Esophagus squamous epithelium (tissue), 5 donors: Measurements from ENCODE around the gene SETD2. TPM values are rescaled to one million over a fixed set of nuclear protein-coding genes. Genes with fewer than 3 reads are reported as not detected.

Experiments
- DNase-seq: peaks from one replicate; lab custom pipeline; 2025; lab: John Stamatoyannopoulos, UW
- H3K27ac ChIP-seq, 4 donors: fragments of 200-600 bp; sonication (generic); one replicate each; pipeline ENCODE4 v1.5.1; 2016 to 2019; ENCODE audit warnings: mild to moderate bottlenecking in 1 of 4
- H3K27me3 ChIP-seq, 4 donors: fragments of 200-600 bp; sonication (generic); 1 replicate in 3 of 4; 2 replicates in 1 of 4; pipeline versions ENCODE4 v1.5.1 to v1.6.0; 2017 to 2021; ENCODE audit warnings: antibody characterized with exemption in 1 of 4
- H3K36me3 ChIP-seq, 3 donors: fragments of 200-600 bp; sonication (generic); one replicate each; pipeline ENCODE4 v1.5.1; 2016 to 2019
- H3K4me1 ChIP-seq, 3 donors: fragments of 200-600 bp; sonication (generic); one replicate each; pipeline ENCODE4 v1.5.1; 2017 to 2019
- H3K4me3 ChIP-seq, 4 donors: fragments of 200-600 bp; sonication (generic); 1 replicate in 3 of 4; 2 replicates in 1 of 4; pipeline ENCODE4 v1.5.1; 2016 to 2019; ENCODE audit warnings: mild to moderate bottlenecking in 2 of 4, moderate library complexity in 1 of 4
- H3K9me3 ChIP-seq, 3 donors: fragments of 200-600 bp; sonication (generic); one replicate each; pipeline ENCODE4 v1.5.1; 2016 to 2019
- POLR2A ChIP-seq, 4 donors: fragments of 450-650 bp; IDR thresholded peaks; one replicate each; pipeline ENCODE4 v1.6.1; 2017; ENCODE audit warnings: antibody characterized with exemption in 4 of 4, mild to moderate bottlenecking in 4 of 4, moderate library complexity in 3 of 4
- WGBS, 2 donors: methylation state at CpG; one replicate each; pipeline ENCODE4 v1.1.5; 2018; 5-methylcytosine and 5-hydroxymethylcytosine counted together
- intact Hi-C: fragments of 100-400 bp; cut with DNase I; formaldehyde crosslinking; loops from one replicate; pipeline ENCODE4 v1.15.0; 2022
- total RNA-seq, 4 donors: library from RNA; depleted of rRNA; stranded (reverse); fragments of >200 nt; gene quantifications; one replicate each; pipeline ENCODE4 v1.1.0, GENCODE V29; 2016
- TF ChIP-seq, protein P1 (sequence below), 6 experiments: fragments of 450-650 bp in 4 of 6; fragments of 200-600 bp in 2 of 6; sonication (generic) in 2 of 6; IDR thresholded peaks; one replicate each; pipeline ENCODE4 v1.5.1; 2016 to 2019; ENCODE audit warnings: antibody characterized with exemption in 6 of 6, mild to moderate bottlenecking in 4 of 6, moderate library complexity in 4 of 6
- donor health status: DM: yes; HTN: yes; CAD: no.

Gene SETD2
- total RNA-seq, 4 donors from 2014 or later, result 24.3 to 59.5 (median 30.1) TPM

DNA sequence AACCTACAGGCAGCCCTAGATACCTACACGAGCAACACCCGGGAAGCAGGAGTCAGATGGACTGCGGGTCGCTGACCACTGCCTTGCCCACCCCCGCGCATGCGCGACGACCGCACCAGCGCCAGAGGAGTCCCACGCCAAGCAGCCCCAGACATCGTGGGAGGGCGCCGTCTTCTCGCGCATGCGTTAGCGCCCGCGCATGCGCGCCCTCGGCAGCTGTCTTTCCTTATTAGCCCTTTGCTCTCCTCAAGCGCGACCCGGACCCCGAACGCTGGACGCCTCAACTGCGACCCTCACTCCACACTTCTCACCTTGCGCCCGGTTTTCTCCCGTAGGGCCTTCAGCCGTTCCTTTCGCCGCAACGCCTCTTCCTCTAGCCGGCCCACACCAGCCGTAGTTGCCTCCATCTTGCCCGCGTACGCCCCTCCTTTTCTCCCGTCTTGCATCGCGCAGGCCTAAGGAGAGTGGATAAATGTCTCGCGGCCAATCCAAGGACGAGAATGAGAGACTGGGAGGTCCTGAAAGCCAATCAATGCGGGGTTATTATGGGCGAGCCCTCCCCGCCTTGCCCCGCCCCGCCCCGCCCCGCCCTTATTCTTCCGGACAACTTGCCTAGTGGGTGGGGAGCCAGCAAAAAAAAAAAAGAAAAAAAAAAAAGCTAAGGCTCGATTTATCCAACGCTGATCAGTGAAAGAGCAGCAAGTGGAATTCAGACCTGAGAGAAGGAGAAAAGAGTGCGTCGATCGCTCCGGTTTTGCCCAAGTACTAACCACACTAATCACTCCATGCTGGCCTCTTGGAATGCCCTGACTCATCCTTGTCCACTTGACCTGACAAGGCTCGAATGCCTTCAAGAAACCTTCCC lies 187.4 kb downstream of the SETD2 start, which contains the start of gene CCDC12:
TSS of gene CCDC12 (minus strand) at position 420 of the 865 bp plus-strand sequence. CDS start at position 407, 13 bp downstream.
- peaks cover 0 to 2% (median 0%) of the 10 kb centered on the region in 3 donors for H3K36me3 ChIP-seq
- 1% methylated on average over 45 to 63 of the region's 64 CpGs for WGBS, 2 donors
- H3K27me3 ChIP-seq, result no peaks in the 10 kb centered on the region
- intact Hi-C loops, result loop anchor here (5.0 kb wide), 1 partner anchor 39 kb away; no protein-coding TSS in a partner anchor
- H3K27ac ChIP-seq, result peak within 1 kb of the TSS; percentile 91 to 99 (median 97)
- H3K4me1 ChIP-seq, result peaks cover 24 to 86% (median 57%) of the 10 kb centered on the region in 3 donors
- TF ChIP-seq, protein P1, sequence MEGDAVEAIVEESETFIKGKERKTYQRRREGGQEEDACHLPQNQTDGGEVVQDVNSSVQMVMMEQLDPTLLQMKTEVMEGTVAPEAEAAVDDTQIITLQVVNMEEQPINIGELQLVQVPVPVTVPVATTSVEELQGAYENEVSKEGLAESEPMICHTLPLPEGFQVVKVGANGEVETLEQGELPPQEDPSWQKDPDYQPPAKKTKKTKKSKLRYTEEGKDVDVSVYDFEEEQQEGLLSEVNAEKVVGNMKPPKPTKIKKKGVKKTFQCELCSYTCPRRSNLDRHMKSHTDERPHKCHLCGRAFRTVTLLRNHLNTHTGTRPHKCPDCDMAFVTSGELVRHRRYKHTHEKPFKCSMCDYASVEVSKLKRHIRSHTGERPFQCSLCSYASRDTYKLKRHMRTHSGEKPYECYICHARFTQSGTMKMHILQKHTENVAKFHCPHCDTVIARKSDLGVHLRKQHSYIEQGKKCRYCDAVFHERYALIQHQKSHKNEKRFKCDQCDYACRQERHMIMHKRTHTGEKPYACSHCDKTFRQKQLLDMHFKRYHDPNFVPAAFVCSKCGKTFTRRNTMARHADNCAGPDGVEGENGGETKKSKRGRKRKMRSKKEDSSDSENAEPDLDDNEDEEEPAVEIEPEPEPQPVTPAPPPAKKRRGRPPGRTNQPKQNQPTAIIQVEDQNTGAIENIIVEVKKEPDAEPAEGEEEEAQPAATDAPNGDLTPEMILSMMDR (IDR thresholded peaks at IDR 0.05), result peak in 1 of 6 experiments; percentile 31
- TF ChIP-seq POLR2A (IDR thresholded peaks at IDR 0.05), result peak in 3 of 4 donors; percentile 50 to 85 (median 71)
- no peaks in the 10 kb centered on the region for H3K9me3 ChIP-seq
- peak within 1 kb of the TSS; percentile 45 to 83 (median 74) for H3K4me3 ChIP-seq
- peak; percentile 92 for DNase-seq

DNA sequence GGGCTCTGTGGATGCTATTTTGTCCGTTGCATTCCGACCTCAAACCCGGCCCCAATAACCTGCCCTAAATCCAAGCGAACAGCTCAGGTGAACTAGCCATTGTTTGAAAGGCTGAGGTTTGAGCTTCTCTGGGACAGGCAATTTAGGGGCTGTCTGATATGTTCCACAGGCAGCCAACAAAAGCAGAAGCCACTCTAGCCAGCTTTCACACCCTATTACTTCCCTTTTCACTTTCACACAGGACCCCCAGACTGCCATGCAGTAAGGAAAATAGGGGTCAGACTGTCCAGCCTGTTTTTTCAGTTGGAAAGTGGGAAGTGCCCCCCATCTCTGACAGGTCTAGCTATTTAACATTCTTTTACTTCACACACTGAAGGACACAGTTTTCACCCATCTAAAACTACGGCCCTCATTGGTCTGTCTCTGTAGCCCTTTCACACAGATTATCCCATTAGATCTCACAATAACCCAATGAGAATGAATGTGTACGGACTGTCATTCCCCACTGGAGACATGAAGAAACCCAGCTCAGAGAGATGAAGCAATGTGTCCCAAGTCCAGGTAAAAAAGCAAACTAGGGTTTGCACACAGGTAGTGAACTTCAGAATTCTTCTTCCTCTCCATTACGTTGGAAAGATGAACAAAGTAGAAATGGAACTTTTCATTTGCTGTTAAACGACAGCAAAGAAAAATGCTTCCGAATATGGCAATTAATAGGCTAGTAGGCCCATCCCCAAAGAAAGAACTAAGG lies 189.3 kb downstream of the SETD2 start:
- 57 to 79% methylated on average over 9 of the region's 9 CpGs for WGBS, 2 donors

DNA sequence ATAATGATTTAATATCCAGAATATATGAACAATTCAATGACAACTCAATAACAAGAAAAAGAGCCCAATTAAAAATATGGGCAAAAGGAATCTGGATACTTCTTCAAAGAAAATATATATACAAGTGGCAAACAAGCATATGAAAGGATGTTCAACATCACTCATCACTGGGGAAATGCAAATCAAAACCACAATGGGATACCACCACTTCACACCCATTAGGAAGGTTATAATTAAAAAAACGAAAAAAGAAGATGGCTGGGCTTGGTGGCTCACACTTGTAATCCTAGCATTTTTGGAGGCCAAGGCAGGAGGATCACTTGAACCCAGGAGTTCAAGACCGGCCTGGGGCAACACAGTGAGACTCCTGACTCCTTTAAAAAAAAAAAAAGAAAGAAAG lies 191.5 kb downstream of the SETD2 start:
- TF ChIP-seq, protein P1 (IDR thresholded peaks at IDR 0.05), result no peak
- no peak for TF ChIP-seq POLR2A (IDR thresholded peaks at IDR 0.05)
- WGBS, 2 donors, result 76 to 92% methylated on average over 2 of the region's 2 CpGs
- Histone ChIP-seq H3K27ac (no peak overlapping the region), H3K27me3 (no peaks in the 10 kb centered on the region), H3K36me3 (peaks cover 0 to 37% (median 0%) of the 10 kb centered on the region in 3 donors), H3K4me3 (no peak overlapping the region), H3K4me1 (peaks cover 38 to 91% (median 51%) of the 10 kb centered on the region in 3 donors), H3K9me3 (no peaks in the 10 kb centered on the region)
- intact Hi-C loops, result no loop called here
- DNase-seq, result no peak

More for the DNA sequence above, 189.3 kb downstream of the SETD2 start:
- H3K4me1 ChIP-seq, result peaks cover 30 to 89% (median 56%) of the 10 kb centered on the region in 3 donors
- H3K27ac ChIP-seq, result peak overlapping the region in 3 of 4 donors; percentile 97 to 99 (median 97)
- H3K4me3 ChIP-seq, result peak overlapping the region in 2 of 4 donors; percentile 4 to 64
- H3K9me3 ChIP-seq, result no peaks in the 10 kb centered on the region
- H3K36me3 ChIP-seq, result peaks cover 0 to 17% (median 0%) of the 10 kb centered on the region in 3 donors
- intact Hi-C loops, result loop anchor here (5.0 kb wide), 1 partner anchor 37 kb away; no protein-coding TSS in a partner anchor
- DNase-seq, result no peak
- no peak for TF ChIP-seq POLR2A (IDR thresholded peaks at IDR 0.05)
- TF ChIP-seq, protein P1 (IDR thresholded peaks at IDR 0.05), result no peak
- H3K27me3 ChIP-seq, result no peaks in the 10 kb centered on the region

- peak overlapping the region in 3 of 4 donors; percentile 16 to 58 (median 51) for H3K27ac ChIP-seq
- H3K36me3 ChIP-seq, result peaks cover 0 to 37% (median 0%) of the 10 kb centered on the region in 3 donors
- intact Hi-C loops, result no loop called here
- H3K27me3 ChIP-seq, result no peaks in the 10 kb centered on the region
- no peak for DNase-seq
- 44 to 100% methylated on average over 1 of the region's 1 CpG for WGBS, 2 donors
- no peaks in the 10 kb centered on the region for H3K9me3 ChIP-seq
- TF ChIP-seq, protein P1 (IDR thresholded peaks at IDR 0.05), result no peak
- TF ChIP-seq POLR2A (IDR thresholded peaks at IDR 0.05), result no peak
- H3K4me3 ChIP-seq, result no peak overlapping the region
- H3K4me1 ChIP-seq, result peaks cover 39 to 92% (median 53%) of the 10 kb centered on the region in 3 donors
Observed at GRCh38 chr3:46971742-46972141, 192.2 kb downstream of the SETD2 start.
